Tibial nerve (tissue), 4 donors: ENCODE data around the gene HNRNPU.

Experiments used
- EP300 ChIP-seq, 2 donors: sonication (generic); formaldehyde crosslinking; IDR thresholded peaks; one replicate each; pipeline ENCODE4 v1.6.1; 2017; ENCODE audit warnings: antibody characterized with exemption in 2 of 2, mild to moderate bottlenecking in 1 of 2
- POLR2A ChIP-seq, 2 donors: fragments of 450-650 bp; IDR thresholded peaks; one replicate each; pipeline ENCODE4 v1.6.1; 2017; ENCODE audit warnings: antibody characterized with exemption in 2 of 2, mild to moderate bottlenecking in 2 of 2, moderate library complexity in 2 of 2
- TF ChIP-seq, protein P1 (sequence below), 5 experiments: fragments of 200-600 bp in 3 of 5; fragments of 450-650 bp in 2 of 5; sonication (generic) in 3 of 5; IDR thresholded peaks; one replicate each; pipeline ENCODE4 v1.5.1; 2016 to 2019; ENCODE audit warnings: antibody characterized with exemption in 5 of 5, mild to moderate bottlenecking in 3 of 5, moderate library complexity in 2 of 5

DNA sequence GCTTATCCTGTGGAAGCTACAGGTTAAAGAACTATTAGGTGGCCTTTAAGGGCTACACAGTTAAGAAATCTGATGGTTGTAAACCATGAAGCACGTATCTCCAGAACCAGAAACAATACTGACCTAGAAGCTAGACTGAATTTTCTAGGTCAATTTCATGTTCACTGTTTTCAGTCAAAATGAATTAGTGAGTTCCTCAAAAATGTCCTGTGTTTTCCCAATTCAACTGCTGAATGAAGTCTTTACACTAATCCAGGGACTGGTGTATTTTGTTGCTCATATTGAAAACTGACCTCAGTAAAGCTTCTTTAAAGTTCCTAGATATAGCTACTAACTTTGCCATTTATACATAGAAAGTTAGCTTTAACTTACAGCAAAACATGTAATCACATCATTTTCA is 6.0 kb downstream of the HNRNPU start:
- no peak for TF ChIP-seq EP300 (IDR thresholded peaks at IDR 0.05)
- TF ChIP-seq, protein P1, sequence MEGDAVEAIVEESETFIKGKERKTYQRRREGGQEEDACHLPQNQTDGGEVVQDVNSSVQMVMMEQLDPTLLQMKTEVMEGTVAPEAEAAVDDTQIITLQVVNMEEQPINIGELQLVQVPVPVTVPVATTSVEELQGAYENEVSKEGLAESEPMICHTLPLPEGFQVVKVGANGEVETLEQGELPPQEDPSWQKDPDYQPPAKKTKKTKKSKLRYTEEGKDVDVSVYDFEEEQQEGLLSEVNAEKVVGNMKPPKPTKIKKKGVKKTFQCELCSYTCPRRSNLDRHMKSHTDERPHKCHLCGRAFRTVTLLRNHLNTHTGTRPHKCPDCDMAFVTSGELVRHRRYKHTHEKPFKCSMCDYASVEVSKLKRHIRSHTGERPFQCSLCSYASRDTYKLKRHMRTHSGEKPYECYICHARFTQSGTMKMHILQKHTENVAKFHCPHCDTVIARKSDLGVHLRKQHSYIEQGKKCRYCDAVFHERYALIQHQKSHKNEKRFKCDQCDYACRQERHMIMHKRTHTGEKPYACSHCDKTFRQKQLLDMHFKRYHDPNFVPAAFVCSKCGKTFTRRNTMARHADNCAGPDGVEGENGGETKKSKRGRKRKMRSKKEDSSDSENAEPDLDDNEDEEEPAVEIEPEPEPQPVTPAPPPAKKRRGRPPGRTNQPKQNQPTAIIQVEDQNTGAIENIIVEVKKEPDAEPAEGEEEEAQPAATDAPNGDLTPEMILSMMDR (IDR thresholded peaks at IDR 0.05), result no peak
- no peak for TF ChIP-seq POLR2A (IDR thresholded peaks at IDR 0.05)
